H1 (cell line): Measurements from ENCODE around the gene SLC35A2.

Experiments used
- ATF2 ChIP-seq: IDR thresholded peaks from 2 replicates; pipeline ENCODE4 v1.6.1; 2012; ENCODE audit warnings: low read length, inconsistent platforms
- CEBPB ChIP-seq: IDR thresholded peaks from 2 replicates; pipeline ENCODE4 v1.6.1; 2012; ENCODE audit warnings: low read depth, low read length
- CTCF ChIP-seq, 3 experiments: IDR thresholded peaks; 1 replicate in 2 of 3; 2 replicates in 1 of 3; pipeline versions ENCODE4 v1.5.1 to v1.6.1; 2011; ENCODE audit warnings: low read length in 3 of 3, mild to moderate bottlenecking in 3 of 3, inconsistent platforms in 2 of 3, low read depth in 1 of 3, moderate library complexity in 1 of 3; ENCODE audit not compliant: insufficient read depth in 1 of 3; ENCODE audit errors: control extremely low read depth in 1 of 3
- EZH2 ChIP-seq: fragments of 200-600 bp; sonication (generic); IDR thresholded peaks from 2 replicates; pipeline ENCODE4 v1.7.1; 2012; ENCODE audit warnings: low read depth, mild to moderate bottlenecking, moderate library complexity, low read length, inconsistent platforms; ENCODE audit not compliant: severe bottlenecking
- GTF2F1 ChIP-seq: IDR thresholded peaks from 2 replicates; pipeline ENCODE4 v1.6.1; 2012; ENCODE audit warnings: low read depth, low read length, improper control_type of control experiment, borderline replicate concordance
- JUND ChIP-seq: IDR thresholded peaks from 2 replicates; pipeline ENCODE4 v1.6.1; 2011; ENCODE audit warnings: mild to moderate bottlenecking, improper control_type of control experiment, low read length
- MAFK ChIP-seq: IDR thresholded peaks from 2 replicates; pipeline ENCODE4 v1.6.1; 2012; ENCODE audit warnings: low read depth, mild to moderate bottlenecking, improper control_type of control experiment, low read length
- MAX ChIP-seq: IDR thresholded peaks from 2 replicates; pipeline ENCODE4 v1.6.1; 2012; ENCODE audit warnings: inconsistent platforms
- POLR2A ChIP-seq, 2 experiments: IDR thresholded peaks; 1 replicate in 1 of 2; 2 replicates in 1 of 2; pipeline ENCODE4 v1.6.1; 2011; ENCODE audit warnings: low read depth in 2 of 2, low read length in 2 of 2, mild to moderate bottlenecking in 2 of 2; ENCODE audit errors: control extremely low read depth in 1 of 2
- POLR2AphosphoS5 ChIP-seq: IDR thresholded peaks from 2 replicates; pipeline ENCODE4 v1.6.1; 2011; ENCODE audit warnings: low read depth, low read length
- RFX5 ChIP-seq: IDR thresholded peaks from 2 replicates; pipeline ENCODE4 v1.6.1; 2011; ENCODE audit warnings: low read depth, low read length, improper control_type of control experiment, borderline replicate concordance
- SP1 ChIP-seq: IDR thresholded peaks from 2 replicates; pipeline ENCODE4 v1.6.1; 2011; ENCODE audit warnings: low read depth, low read length
- TAF1 ChIP-seq: IDR thresholded peaks from 2 replicates; pipeline ENCODE4 v1.6.1; 2011; ENCODE audit warnings: mild to moderate bottlenecking, low read depth, low read length
- TBP ChIP-seq: IDR thresholded peaks from 2 replicates; pipeline ENCODE4 v1.6.1; 2011; ENCODE audit warnings: low read depth, low read length, improper control_type of control experiment

DNA sequence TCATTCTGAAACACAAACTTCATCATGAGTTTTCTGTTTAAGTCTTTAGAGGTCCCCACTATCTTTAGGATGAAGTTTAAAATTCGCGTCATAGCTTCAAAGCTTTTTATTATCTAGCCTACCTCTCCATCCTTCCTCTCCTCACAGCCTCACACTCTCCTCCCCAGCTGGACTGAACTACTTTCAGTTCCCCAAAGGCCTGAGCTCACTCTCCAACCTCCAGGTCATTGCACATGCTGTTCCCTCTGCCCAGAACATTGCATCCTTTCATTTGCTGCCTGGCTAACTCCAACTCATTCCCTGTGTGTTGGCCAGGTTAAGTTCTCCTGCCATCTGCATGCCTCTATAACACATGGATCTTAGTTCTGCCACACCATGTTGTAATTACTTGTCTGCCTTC, 48.8 kb upstream of the SLC35A2 start:
- no peak for TF ChIP-seq GTF2F1
- TF ChIP-seq CEBPB: no peak
- TF ChIP-seq CTCF (IDR thresholded peaks at IDR 0.05; ENCODE audit: control extremely low read depth in 1 of 3, insufficient read depth in 1 of 3, low read depth in 1 of 3, low read length in 3 of 3): no peak
- no peak for TF ChIP-seq EZH2
- no peak for TF ChIP-seq POLR2A (IDR thresholded peaks at IDR 0.05; ENCODE audit: control extremely low read depth in 1 of 2, low read depth in 2 of 2, low read length in 2 of 2)
- no peak for TF ChIP-seq TBP
- TF ChIP-seq MAX: no peak
- no peak for TF ChIP-seq ATF2
- TF ChIP-seq JUND: no peak
- no peak for TF ChIP-seq MAFK
- no peak for TF ChIP-seq POLR2AphosphoS5
- no peak for TF ChIP-seq RFX5
- TF ChIP-seq SP1: no peak
- no peak for TF ChIP-seq TAF1
